HepG2 (cell line): ENCODE data around the gene DLL4. TPM values are rescaled to one million over a fixed set of nuclear protein-coding genes. Genes with fewer than 3 reads are reported as not detected.

ENCODE experiments used
- CAMTA2 ChIP-seq: sonication (generic); formaldehyde crosslinking; IDR thresholded peaks from 2 replicates; pipeline ENCODE4 v1.4.0; 2020; ENCODE audit warnings: mild to moderate bottlenecking, missing genetic modification reagents, borderline replicate concordance
- DNMT3B ChIP-seq: conservative IDR thresholded peaks from 2 replicates; pipeline ENCODE4 v1.6.1; 2016; ENCODE audit warnings: missing biosample characterization, control low read depth
- MXD4 ChIP-seq: IDR thresholded peaks from 2 replicates; pipeline ENCODE4 v1.6.1; 2016; ENCODE audit warnings: mild to moderate bottlenecking, missing biosample characterization, missing genetic modification reagents
- NFIC ChIP-seq: IDR thresholded peaks from 2 replicates; pipeline ENCODE4 v1.6.1; 2012; ENCODE audit warnings: mild to moderate bottlenecking, low read length, inconsistent platforms
- NKX3-1 ChIP-seq: sonication (generic); formaldehyde crosslinking; IDR thresholded peaks from 2 replicates; pipeline ENCODE4 v1.5.0; 2020; ENCODE audit warnings: missing genetic modification reagents
- PATZ1 ChIP-seq: sonication (generic); formaldehyde crosslinking; IDR thresholded peaks from 2 replicates; pipeline ENCODE4 v1.4.0; 2020; ENCODE audit warnings: missing genetic modification reagents
- PBX2 ChIP-seq: IDR thresholded peaks from 2 replicates; pipeline ENCODE4 v1.6.1; 2016; ENCODE audit warnings: control low read depth
- RBM22 ChIP-seq: fragments of 200-400 bp; formaldehyde crosslinking; optimal IDR thresholded peaks from 2 replicates; pipeline ENCODE3; 2017; ENCODE audit warnings: mild to moderate bottlenecking, low read length, moderate library complexity
- TBX3 ChIP-seq: fragments of 450-650 bp; IDR thresholded peaks from 2 replicates; pipeline ENCODE4 v1.6.1; 2017; ENCODE audit warnings: antibody characterized with exemption, mild to moderate bottlenecking, inconsistent platforms, borderline replicate concordance
- TGIF2 ChIP-seq: IDR thresholded peaks from 2 replicates; pipeline ENCODE4 v1.6.1; 2016; ENCODE audit warnings: control low read depth, missing compliant biosample characterization
- ZBTB14 ChIP-seq: sonication (generic); formaldehyde crosslinking; IDR thresholded peaks from 2 replicates; pipeline ENCODE4 v1.4.0; 2020; ENCODE audit warnings: missing genetic modification reagents
- ZKSCAN5 ChIP-seq: sonication (generic); formaldehyde crosslinking; IDR thresholded peaks from 2 replicates; pipeline ENCODE4 v1.5.1; 2020; ENCODE audit warnings: mild to moderate bottlenecking, missing genetic modification reagents
- ZNF274 ChIP-seq: sonication (generic); formaldehyde crosslinking; IDR thresholded peaks from 2 replicates; pipeline ENCODE4 v1.5.1; 2020; ENCODE audit warnings: mild to moderate bottlenecking, missing genetic modification reagents
- ZNF280B ChIP-seq: sonication (generic); formaldehyde crosslinking; IDR thresholded peaks from 2 replicates; pipeline ENCODE4 v1.5.0; 2020; ENCODE audit warnings: missing genetic modification reagents, mild to moderate bottlenecking, borderline replicate concordance
- ZNF282 ChIP-seq: fragments of 450-650 bp; IDR thresholded peaks from 2 replicates; pipeline ENCODE4 v1.6.1; 2018; ENCODE audit not compliant: partially characterized antibody
- polyA plus RNA-seq, 8 experiments: library from polyadenylated mRNA; depleted of rRNA in 3 of 8; stranded (reverse) in 7 of 8; unstranded in 1 of 8; fragments of >200 nt; fragmentation: Illumina TruSeq in 4 of 8; extraction: Trizol in 4 of 8; gene quantifications; 2 replicates each; pipeline versions ENCODE4 v1.2.1 to v1.2.3, GENCODE V29; 2011 to 2016; ENCODE audit warnings: low read depth in 4 of 8, missing spikeins in 1 of 8, mixed read lengths in 1 of 8; ENCODE audit not compliant: insufficient read depth in 1 of 8
- total RNA-seq, 5 experiments: library from RNA; depleted of rRNA; stranded (reverse); fragments of >200 nt; fragmentation: Illumina TruSeq; extraction: Trizol; gene quantifications; 2 replicates each; pipeline ENCODE4 v1.2.3, GENCODE V29; 2016; ENCODE audit warnings: low read depth in 1 of 5
- TF ChIP-seq, protein P1 (sequence below), 2 experiments: sonication (generic) in 1 of 2; formaldehyde crosslinking in 1 of 2; IDR thresholded peaks; 2 replicates each; pipeline versions ENCODE4 v1.4.0 to v1.6.1; 2016 to 2020; ENCODE audit warnings: borderline replicate concordance in 1 of 2, low read depth in 1 of 2, mild to moderate bottlenecking in 1 of 2, missing genetic modification reagents in 1 of 2

The DLL4 gene
- total and polyA plus RNA-seq, 2 of the 13 experiments (the other 11 are each of a cell fraction or from before 2014, with no cell fraction given), result 0.20 to 0.25 TPM

DNA sequence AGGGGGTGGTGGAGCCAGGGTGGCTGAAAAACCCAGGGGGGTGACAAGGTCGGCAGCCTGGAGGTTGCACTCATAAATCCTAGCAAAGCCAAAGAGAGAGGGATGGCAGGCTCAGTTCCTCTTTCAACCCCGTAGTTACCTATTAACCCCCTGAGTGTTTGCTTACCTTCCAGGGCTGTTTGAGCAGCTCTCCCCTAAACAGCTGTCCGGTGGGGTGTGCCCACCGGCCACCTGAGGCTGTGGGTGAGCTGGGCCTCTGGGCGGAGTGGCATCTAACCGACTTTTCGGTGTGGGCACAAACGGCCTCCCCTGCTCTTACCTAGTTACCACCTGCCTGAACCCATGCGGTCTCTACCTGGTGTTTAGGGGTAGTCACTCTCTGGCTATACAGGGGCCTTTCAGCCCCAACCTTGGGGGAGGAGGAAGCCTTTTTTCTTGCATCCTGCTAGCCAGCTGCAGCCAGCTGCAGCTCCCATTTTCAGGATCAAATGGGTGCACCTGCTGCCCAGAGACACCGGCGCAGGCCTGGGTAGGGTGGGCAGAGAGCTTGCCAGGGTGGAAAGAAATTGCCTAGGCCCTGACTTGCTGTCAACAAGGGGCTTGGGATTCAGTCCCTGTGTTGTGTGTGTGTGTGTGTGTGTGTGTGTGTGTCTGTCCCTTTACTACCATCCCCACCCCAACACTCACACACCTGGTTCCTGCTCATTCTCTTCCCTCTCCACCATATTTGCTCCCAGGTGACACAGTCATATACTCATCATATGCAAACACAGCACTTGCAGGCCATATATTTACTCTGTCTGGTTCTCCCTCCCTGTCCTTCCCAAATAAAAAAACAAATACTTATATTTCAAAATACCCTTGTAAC lies 3.7 kb downstream of the DLL4 start (continued):
- TF ChIP-seq, protein P1, sequence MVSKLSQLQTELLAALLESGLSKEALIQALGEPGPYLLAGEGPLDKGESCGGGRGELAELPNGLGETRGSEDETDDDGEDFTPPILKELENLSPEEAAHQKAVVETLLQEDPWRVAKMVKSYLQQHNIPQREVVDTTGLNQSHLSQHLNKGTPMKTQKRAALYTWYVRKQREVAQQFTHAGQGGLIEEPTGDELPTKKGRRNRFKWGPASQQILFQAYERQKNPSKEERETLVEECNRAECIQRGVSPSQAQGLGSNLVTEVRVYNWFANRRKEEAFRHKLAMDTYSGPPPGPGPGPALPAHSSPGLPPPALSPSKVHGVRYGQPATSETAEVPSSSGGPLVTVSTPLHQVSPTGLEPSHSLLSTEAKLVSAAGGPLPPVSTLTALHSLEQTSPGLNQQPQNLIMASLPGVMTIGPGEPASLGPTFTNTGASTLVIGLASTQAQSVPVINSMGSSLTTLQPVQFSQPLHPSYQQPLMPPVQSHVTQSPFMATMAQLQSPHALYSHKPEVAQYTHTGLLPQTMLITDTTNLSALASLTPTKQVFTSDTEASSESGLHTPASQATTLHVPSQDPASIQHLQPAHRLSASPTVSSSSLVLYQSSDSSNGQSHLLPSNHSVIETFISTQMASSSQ (IDR thresholded peaks at IDR 0.05; ENCODE audit: low read depth), result peak; percentile 86
- TF ChIP-seq, protein P1 (CRISPR knock-in tag; IDR thresholded peaks at IDR 0.05; ENCODE audit: borderline replicate concordance), result peak; percentile 91
- TF ChIP-seq PBX2 (CRISPR knock-in tag) (no peak), CAMTA2 (CRISPR knock-in tag) (no peak), NFIC (no peak), ZNF280B (CRISPR knock-in tag) (no peak), ZNF282 (no peak), RBM22 (no peak), DNMT3B (CRISPR knock-in tag) (no peak), NKX3-1 (CRISPR knock-in tag) (no peak), TGIF2 (no peak), MXD4 (CRISPR knock-in tag) (0 out of 2 replicates have a peak, but pooled peaks have one; percentile 22), ZBTB14 (CRISPR knock-in tag) (no peak), ZKSCAN5 (no peak), ZNF274 (CRISPR knock-in tag) (no peak), TBX3 (no peak), PATZ1 (CRISPR knock-in tag) (peak; percentile 77; the same call in 1 of the 2 replicates)
